GM12892 (cell line): ENCODE results near the gene VAV2.

Experiments used
- DNase-seq: peaks from one replicate; pipeline ENCODE4 v3.0.0; 2011; ENCODE audit not compliant: insufficient read length
- FAIRE-seq: peaks from 2 replicates; lab custom pipeline; 2011; peaks lifted over from hg19 to GRCh38; lab: Jason Lieb, UNC
- POLR2A ChIP-seq: IDR thresholded peaks from 2 replicates; pipeline ENCODE4 v1.6.1; 2011; ENCODE audit warnings: low read depth, low read length, control low read depth
- POLR2AphosphoS5 ChIP-seq: IDR thresholded peaks from 2 replicates; pipeline ENCODE4 v1.6.1; 2011; ENCODE audit warnings: low read depth, low read length, control low read depth
- TAF1 ChIP-seq: IDR thresholded peaks from 2 replicates; pipeline ENCODE4 v1.6.1; 2011; ENCODE audit warnings: low read depth, mild to moderate bottlenecking, control low read depth, low read length, borderline replicate concordance

Gene VAV2

DNA sequence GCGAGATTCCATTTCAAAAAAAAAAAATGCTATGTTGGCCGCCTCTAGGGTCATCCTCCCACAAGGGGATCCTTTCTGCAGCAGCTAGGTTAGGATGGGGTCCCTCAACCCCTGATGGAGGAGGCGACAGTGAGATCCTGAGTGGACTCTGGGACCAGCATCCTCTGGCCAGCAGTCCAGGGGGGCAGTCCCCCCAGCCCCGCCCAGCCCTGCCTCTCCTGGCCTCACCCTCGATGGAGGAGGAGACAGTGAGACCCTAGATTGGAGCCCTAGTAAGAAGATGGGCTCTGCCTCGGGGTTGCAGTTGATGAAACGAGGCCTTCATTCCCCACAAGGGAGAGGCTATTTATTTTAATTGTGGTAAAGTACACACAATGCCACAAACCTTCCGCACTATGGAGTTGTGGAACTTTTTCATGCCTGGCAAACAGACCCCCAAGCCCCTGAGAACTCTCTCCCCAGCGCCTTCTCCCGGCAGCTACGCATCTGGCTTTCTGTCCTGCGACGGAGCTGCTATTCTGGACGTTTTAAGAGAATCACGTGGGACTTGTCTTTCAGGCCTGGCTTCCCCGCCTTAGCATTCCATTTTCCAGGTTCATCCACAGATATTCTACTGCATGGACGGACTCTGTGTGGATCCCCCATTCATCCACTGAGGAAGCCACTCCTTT lies 15.8 kb downstream of the VAV2 start:
- no peak for TF ChIP-seq POLR2AphosphoS5
- TF ChIP-seq TAF1, result no peak
- TF ChIP-seq POLR2A, result no peak
- DNase-seq (no peak), FAIRE-seq (no peak)

DNA sequence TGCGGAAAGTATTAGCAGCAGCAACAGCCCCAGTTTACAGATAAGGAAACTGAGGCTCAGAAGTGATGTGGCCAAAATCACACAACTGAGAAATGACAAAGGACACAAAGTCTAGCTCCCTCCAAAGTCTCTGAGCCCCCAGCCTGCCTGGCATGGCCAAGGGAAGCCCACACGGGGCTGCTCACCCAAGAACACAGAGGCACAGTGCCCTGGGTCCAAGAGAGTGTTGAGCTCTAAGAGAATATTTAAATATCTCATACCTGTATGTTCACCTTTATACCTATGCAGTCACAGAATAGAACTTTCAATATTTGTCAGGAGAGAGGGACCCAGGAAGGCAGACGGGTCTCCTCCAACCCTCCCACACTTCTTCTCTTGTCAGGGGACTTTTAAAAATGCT lies 16.6 kb downstream of the VAV2 start:
- no peak for DNase-seq
- TF ChIP-seq TAF1 (no peak), POLR2A (no peak), POLR2AphosphoS5 (no peak)
- FAIRE-seq, result no peak

DNA sequence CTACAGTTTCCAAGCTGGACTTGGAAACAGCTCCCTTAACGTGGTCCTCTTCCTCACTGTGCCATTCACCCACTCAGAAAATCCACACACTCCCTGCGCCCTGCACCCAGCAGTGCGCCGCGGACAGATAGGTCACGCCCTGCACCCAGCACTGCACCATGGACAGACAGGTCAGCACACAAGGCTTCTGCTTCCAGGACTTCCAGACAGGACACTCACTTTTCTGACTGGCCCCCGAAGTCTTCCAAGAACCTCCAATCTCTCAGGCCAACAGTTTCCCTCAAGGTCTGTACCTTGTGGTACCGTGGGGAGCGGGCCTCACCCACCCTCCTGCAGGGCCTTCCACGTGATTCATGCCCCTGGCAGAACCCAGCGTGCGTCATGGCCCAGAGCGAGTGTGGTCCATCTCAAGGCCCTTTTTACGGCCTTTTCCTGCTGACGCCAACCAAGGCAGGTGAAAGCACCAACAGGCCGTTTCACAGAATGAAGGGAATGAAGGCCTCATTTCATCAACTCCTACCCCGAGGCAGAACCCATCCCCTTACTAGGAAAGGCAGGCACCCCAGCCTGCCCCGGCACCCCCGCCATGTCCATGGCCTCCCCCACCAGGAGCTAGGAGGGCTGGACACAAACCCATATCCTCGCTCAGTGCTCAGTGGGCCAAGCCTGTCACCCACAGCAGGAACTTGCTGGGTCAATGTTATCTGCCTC lies 17.3 kb downstream of the VAV2 start:
- FAIRE-seq (no peak), DNase-seq (no peak)
- TF ChIP-seq POLR2A, result no peak
- TF ChIP-seq TAF1, result no peak
- no peak for TF ChIP-seq POLR2AphosphoS5

DNA sequence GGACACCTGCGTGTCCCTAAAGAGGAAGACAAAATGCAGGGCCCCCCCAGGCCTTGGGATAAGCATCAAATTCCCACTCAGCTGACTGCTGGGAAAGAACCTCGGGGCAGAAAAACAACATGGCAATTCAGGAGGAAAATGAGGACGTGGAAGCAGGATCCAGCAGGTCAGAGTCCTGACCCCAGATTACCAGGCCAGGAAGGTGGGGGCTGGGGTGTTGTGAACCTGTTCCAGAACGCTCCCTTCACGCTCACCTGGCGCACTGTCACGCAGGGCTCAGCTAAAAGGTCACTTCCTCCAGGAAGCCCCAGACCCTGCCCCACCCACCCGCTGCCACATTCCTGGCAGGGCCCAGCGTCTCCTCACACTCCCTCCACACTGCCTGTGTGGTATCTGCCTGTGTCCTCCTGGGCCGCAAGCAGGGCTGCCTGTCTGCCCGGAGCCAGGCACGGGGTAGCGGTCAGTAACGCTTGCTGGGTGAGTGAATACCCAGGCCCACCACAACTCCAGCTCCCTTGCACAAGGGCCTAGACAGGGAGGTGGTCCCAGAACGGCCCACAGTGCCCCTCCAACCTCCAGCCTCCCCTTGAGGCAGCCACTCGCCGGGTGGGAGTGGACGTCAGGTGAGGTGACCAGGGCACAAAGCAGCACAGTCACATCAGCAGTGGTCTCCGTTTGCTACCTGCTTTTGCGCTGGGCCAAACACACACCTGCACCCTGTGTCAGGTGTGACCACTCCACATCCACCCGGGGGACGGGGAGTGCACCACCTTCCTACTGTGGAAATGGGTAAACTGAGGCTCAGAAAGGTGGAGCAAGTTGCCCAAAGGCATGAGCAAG lies 18.1 kb downstream of the VAV2 start:
- TF ChIP-seq TAF1 (no peak), POLR2AphosphoS5 (no peak), POLR2A (no peak)
- FAIRE-seq, result no peak
- DNase-seq, result no peak

DNA sequence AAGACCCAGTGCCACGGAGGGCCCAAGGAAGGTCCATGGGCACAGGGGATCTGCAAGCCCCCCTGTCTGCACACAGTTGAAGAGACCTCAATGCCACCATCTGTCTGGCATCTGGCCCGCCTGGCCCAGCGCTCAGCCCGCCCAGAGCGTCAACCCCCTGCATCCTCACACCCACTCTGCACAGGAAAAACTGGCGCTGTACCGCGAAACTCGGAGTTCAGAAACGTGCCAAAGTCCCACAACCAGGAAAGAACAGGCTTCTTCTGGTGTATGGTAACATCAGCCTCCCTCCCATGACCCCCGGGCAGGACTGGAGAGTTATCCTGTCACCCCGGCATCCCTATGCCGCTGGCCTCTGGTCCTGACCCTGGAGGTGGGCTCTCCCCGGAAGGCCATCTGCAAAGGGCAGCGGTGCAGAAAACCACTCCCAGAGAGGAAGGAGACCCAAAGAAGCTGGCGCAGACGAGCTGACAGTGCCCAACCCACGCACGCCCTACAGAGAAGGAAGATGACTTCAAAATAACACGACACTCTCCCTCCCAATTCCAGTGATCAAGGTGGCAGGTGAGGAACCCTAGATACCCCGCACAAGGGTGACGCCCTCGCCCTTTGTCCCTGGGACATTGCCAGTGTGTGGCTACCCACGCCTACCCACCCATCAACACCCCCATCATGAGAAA lies 18.9 kb downstream of the VAV2 start:
- peak; percentile 51 for FAIRE-seq
- DNase-seq, result no peak
- TF ChIP-seq TAF1, result no peak

DNA sequence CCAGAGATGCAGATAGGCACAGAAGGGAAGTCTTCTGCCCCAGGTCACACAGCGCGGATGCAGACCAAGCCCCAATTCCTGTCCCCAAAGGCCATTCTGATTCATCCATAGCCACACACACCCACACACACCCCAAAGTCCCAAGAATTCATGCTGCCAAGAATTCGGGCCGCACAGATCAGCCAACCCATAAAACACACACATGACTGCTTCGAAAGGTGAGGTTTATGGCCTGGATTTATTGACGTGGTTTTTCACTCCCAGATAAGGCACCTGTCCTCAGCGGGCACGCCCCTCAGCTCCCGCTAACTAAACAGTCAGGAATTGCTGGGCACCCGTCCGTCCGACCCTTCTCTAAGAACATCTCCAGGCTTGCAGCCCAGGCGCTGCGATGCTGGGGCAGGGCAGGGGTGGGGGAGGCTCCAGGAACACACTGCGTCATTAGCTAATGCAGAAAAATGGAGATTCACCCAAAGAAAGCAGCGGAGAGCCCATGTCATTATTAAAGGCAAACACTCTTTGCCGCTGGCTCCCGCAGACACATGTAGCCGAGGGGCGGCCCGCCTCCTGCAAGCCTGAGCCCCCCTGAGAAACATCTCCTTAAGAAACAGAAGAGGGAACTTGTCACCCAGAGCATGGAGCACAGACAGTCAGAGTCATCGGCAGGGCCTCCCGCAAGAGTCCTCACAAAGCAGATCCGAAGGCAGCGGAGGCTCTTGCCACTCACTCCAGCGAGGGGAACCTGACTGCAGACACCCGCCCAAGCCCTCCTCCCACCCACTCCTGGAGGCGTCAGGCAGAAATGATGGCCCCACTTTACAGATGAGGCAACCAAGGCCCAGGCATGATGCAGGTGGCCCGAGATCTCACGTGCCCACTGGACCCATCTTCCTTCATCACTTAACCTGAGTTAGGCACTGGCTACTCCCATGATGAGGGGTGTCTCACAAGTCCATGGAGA lies 19.9 kb downstream of the VAV2 start:
- FAIRE-seq (no peak), DNase-seq (no peak)
- TF ChIP-seq POLR2A (no peak), POLR2AphosphoS5 (no peak), TAF1 (no peak)

DNA sequence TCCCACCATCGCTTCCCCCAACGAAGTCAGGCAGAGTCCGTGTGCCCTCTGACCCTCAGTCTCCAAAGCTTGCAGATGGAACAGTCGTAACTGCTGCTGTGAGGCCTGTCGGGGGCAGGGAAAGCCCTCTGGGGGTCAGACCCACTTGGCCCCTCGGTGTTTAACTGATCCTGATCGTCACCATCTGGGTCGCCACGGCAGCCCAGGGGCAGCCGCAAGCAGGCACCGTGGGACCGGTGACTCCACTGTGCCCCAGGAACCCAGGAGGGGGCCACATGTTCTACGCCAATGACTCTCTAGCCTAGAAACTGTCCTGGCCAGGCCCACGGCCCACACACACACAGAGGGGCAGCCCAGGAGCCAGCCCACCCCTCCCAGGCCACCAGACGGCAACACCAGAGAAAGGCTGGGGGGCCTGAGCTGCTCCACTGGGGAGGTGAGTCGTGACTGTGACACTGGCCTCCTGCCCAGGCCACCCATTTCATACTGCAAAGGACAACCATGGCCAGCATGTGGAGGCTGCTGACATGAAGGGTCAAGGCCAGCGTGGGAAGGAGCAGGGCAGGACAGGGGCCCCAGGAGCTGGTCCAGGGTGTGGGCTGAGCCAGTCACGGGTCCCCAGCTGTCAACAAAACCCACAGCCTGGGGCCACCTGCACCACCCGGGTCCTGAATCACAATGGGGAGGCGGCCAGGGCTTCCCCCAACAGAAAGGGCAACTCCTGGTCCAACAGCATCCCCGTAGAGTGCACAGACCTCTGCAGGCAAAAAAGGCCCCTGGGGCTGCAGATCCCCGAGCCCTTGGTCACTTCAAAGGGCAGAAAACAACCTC lies 20.8 kb downstream of the VAV2 start:
- TF ChIP-seq POLR2AphosphoS5, result no peak
- no peak for TF ChIP-seq POLR2A
- no peak for TF ChIP-seq TAF1
- no peak for FAIRE-seq
- no peak for DNase-seq

DNA sequence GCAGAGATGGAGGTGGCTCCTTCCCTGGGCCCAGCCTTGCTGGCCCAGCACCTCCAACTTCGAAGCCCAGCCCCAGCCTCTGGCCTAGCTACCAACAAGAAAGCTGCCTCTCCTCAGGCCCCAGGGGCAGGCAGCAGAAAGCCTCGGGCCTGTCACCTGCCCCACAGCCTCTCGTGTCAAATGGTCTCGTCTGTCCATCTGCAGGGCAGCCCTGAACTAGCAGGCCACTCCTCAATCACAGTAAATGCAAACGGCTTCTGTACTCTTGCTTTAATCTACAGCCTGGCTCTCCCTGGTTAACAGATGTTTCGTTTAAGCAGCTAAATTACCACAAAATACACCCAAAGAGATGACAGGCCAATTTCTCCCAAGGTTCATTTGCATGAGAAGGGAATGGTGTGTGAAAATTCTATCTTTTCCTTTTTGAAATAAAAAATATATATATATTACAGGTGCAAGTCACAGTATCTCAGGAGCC lies 21.5 kb downstream of the VAV2 start:
- no peak for TF ChIP-seq POLR2AphosphoS5
- TF ChIP-seq POLR2A, result no peak
- no peak for TF ChIP-seq TAF1
- FAIRE-seq, result no peak
- DNase-seq, result no peak
